HEK293T (cell line): ENCODE data around the gene LMF1.

Experiments
- ARNT ChIP-seq: fragments of 450-650 bp; IDR thresholded peaks from 2 replicates; pipeline ENCODE4 v1.6.1; 2017; ENCODE audit warnings: mild to moderate bottlenecking
- FOXM1 ChIP-seq: fragments of 450-650 bp; IDR thresholded peaks from 2 replicates; pipeline ENCODE4 v1.6.1; 2017; ENCODE audit warnings: mild to moderate bottlenecking, borderline replicate concordance
- HDGF ChIP-seq: fragments of 450-650 bp; IDR thresholded peaks from 2 replicates; pipeline ENCODE4 v1.6.1; 2017; ENCODE audit warnings: antibody characterized with exemption, borderline replicate concordance
- SP1 ChIP-seq: fragments of 450-650 bp; IDR thresholded peaks from 2 replicates; pipeline ENCODE4 v1.6.1; 2017
- TARDBP ChIP-seq: fragments of 450-650 bp; IDR thresholded peaks from 2 replicates; pipeline ENCODE4 v1.6.1; 2016
- TF ChIP-seq, protein P1 (sequence below): fragments of 450-650 bp; IDR thresholded peaks from 2 replicates; pipeline ENCODE4 v1.6.1; 2016

DNA sequence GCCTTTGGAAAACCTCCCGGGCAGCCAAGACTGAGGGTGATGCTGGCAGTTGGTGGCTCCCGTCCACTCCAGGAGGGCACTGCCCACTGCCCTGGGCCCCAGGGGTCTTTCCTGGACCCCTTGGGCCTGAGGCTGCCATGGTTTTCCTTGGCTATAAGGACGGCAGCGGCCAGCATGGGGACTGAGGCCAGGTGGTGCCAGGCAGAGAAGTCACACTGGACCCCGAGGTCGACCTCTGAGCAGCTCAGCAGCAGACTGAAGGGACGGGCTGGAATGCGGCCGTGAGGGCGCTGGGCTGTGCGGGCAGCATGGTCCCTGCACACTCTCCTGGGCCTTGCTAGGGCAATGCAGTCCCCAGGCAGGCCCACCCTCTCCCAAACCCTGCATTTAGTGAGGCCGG is 114.7 kb downstream of the LMF1 start:
- TF ChIP-seq FOXM1: no peak
- TF ChIP-seq TARDBP: no peak
- no peak for TF ChIP-seq SP1
- no peak for TF ChIP-seq ARNT
- TF ChIP-seq, protein P1, sequence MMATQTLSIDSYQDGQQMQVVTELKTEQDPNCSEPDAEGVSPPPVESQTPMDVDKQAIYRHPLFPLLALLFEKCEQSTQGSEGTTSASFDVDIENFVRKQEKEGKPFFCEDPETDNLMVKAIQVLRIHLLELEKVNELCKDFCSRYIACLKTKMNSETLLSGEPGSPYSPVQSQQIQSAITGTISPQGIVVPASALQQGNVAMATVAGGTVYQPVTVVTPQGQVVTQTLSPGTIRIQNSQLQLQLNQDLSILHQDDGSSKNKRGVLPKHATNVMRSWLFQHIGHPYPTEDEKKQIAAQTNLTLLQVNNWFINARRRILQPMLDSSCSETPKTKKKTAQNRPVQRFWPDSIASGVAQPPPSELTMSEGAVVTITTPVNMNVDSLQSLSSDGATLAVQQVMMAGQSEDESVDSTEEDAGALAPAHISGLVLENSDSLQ: no peak
- TF ChIP-seq HDGF: no peak
